HG02938 (cell line): ENCODE data around the gene AKAP13.
"Not testable (repeated sequence)": the region's sequence is repeated elsewhere in the genome, so short reads cannot be mapped to it uniquely, and the experiment has no call there.

ENCODE experiments used
- ATAC-seq: cut with Tn5 transposase; IDR thresholded peaks from one replicate; pipeline ENCODE4 v1.9.1; 2021; ENCODE audit warnings: mild to moderate bottlenecking, moderate library complexity; ENCODE audit not compliant: unreplicated experiment

AKAP13 gene

DNA sequence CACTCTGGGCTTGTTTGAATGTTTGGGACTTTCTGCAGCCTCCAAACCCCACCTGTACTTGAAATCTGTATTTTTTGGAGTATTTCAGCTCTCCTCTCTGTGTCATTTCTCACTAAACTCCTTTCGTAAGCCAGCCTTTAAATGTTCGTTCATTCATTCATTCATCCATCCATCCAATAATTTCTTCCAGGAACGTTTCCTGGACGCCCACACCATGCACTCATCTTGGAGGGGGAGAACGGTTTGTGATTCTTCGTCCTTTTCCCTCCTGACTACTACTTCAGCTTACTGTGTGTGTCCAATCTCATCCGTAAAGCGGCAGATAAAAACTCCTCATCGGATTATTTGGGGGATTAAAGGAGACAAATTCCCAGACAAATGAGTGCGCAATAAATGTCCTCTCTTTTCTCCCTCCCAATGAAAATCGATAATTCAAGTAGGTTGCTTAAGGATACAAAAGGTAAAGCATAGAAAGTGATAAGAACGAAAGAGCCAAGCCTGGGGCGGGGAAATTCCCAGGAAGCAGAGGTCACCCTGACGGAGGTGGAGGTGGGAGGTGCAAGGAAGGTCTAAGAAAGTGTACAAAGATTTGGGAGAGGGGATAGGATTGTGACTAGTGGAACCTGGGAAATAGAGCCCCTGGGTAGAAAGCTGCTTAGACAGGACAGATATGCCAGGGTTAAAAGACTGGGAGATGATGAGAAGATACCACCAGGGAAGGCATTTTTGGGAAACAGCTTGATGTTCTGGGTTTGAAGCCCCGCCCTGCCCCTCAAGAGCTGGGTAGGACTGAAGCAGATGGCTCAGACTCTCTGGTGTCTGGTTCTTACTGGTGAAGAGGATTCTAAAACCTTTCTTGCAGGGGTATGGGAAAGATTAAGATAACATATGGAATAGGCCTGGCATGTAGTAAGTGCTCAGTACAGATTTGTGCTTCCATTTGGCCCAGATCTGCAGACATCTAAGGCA is 415.2 kb downstream of the AKAP13 start:
- no peak for ATAC-seq

DNA sequence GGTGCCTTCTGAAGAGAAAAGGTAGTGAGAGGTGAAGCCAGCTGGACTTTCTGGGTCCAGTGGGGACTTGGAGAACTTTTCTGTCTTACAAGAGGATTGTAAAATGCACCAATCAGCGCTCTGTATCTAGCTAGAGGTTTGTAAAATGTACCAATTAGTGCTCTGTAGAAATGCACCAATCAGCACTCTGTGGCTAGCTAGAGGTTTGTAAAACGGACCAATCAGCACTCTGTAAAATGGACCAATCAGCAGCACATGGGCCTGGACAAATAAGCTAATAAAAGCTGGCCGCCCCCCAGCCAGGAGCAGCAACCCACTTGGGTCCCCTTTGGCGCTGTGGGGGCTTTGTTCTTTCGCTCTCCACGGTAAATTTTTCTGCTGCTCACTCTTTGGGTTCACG is 416.0 kb downstream of the AKAP13 start:
- ATAC-seq, result not testable (repeated sequence)
